DND-41 (cell line): Measurements from ENCODE around the gene BNC2.

Source experiments
- CTCF ChIP-seq: IDR thresholded peaks from 2 replicates; pipeline ENCODE4 v1.5.1; 2012; ENCODE audit warnings: borderline replicate concordance, low read length, moderate library complexity, mild to moderate bottlenecking; ENCODE audit not compliant: poor library complexity, severe bottlenecking; ENCODE audit errors: extremely low read depth
- EZH2 ChIP-seq: IDR thresholded peaks from 3 replicates; pipeline ENCODE4 v1.6.1; 2012; ENCODE audit warnings: borderline replicate concordance, low read depth, mild to moderate bottlenecking, moderate library complexity, low read length, inconsistent platforms; ENCODE audit not compliant: severe bottlenecking

DNA sequence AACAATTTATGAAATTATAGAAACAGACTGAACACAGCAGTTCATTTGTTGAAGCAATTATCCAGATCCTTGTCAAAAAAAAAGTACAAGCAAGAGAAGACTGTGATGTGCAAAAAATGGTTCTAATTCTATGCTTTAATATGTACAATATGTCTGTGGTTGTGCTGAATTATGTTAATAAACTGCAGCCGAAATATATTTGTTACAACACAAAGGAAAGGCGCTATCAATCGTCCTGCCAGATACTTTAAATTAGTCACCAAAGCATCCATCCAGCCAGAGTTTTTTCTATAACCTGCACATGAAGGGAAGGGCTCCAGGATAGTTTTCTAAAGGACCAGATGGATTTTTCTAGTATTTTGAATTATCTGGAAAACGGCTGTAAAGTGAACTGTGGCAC is 259.5 kb downstream of the BNC2 start:
- TF ChIP-seq CTCF (no peak), EZH2 (no peak)
